GM23338 (cell line): Measurements from ENCODE around the gene GPR137C.

Experiments used
- CTCF ChIP-seq, 2 experiments: fragments of 200-600 bp in 1 of 2; sonication (generic) in 1 of 2; conservative IDR thresholded peaks; 2 replicates each; pipeline versions ENCODE4 v1.5.1 to v1.6.1; 2016 to 2017; ENCODE audit warnings: antibody characterized with exemption in 2 of 2, low read depth in 2 of 2, mild to moderate bottlenecking in 2 of 2, moderate library complexity in 1 of 2
- POLR2AphosphoS5 ChIP-seq: IDR thresholded peaks from 2 replicates; pipeline ENCODE4 v1.6.1; 2016; ENCODE audit warnings: antibody characterized with exemption, low read depth

DNA sequence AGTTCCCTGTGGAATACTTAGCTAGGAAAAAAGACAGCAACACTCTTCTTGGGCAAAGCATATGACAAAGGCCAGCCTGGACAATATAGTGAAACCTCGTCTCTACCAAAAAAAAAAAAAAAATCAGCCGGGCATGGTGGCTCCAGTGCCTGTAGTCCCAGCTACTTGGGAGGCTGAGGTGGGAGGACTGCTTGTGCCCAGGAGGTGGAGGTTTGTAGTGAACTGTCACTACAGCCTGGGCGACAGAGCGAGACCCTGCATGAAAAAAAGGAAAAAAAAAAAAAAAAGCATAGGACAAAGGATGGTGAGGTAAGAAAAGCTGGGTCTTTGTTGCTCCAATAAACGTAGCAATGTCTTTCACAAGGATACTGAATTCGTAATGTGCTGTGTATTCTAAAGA is 1.4 kb upstream of the GPR137C start:
- no peak for TF ChIP-seq CTCF (conservative IDR thresholded peaks at IDR 0.05; ENCODE audit: low read depth in 2 of 2)
- TF ChIP-seq POLR2AphosphoS5: no peak
